Measurements from ENCODE around the gene SLC6A18.

Gene SLC6A18

DNA sequence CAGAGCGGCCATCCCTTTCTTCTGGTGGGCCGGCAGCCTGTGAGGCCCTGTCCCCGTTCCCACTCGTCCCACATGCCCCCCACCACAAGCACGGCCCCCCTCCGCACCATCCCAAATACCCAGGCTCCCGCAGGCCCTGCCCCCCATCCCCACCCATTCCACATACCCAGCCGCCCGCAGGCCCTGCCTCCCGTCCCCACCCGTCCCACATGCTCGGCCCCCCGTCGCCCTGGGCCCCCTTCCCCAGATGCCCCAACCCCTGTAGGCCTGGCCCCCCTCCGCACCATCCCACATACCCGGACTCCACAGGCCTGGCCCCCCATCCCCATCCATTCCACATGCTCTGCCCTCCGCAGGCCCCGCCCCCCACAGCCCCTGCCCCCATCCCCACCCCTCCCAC, 12.3 kb upstream of the SLC6A18 start:
- TF ChIP-seq POLR2AphosphoS5 (IDR thresholded peaks at IDR 0.05; ENCODE audit: low read depth, low read length), result no peak
- TF ChIP-seq POLR2A (IDR thresholded peaks at IDR 0.05; ENCODE audit: low read depth, low read length), result no peak
- no peak for TF ChIP-seq TAF1 (IDR thresholded peaks at IDR 0.05; ENCODE audit: borderline replicate concordance, low read depth, low read length)
- FAIRE-seq (no peak), DNase-seq (ENCODE audit: insufficient read length) (no peak)

DNA sequence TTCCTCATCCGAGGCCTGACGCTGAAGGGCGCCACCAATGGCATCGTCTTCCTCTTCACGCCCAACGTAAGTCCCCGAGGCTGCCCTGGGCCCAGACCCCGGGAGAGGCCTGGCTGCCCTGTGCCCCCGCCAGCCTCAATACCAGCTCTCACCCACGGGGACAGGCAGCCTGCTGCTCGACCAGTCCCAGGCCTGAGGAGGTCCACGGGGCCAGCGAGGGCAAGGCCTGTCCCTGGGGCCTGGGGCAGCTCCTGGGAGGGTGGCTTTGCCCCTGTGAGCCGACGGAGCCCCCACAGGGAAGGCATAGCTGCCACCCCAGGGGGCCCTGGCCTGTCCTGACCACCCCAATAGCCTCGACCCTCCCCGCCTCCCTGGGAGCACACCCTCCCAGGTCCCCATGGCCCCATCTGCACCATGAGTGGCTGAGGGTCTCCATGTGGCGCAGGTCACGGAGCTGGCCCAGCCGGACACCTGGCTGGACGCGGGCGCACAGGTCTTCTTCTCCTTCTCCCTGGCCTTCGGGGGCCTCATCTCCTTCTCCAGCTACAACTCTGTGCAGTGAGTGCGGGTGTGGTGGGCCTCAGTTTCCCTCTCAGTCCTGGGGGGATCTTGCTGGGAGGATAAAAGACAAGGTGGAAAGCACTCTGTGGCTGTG, 11.5 kb upstream of the SLC6A18 start:
- DNase-seq (ENCODE audit: insufficient read length) (no peak), FAIRE-seq (no peak)
- no peak for TF ChIP-seq POLR2AphosphoS5 (IDR thresholded peaks at IDR 0.05; ENCODE audit: low read depth, low read length)
- no peak for TF ChIP-seq POLR2A (IDR thresholded peaks at IDR 0.05; ENCODE audit: low read depth, low read length)
- TF ChIP-seq TAF1 (IDR thresholded peaks at IDR 0.05; ENCODE audit: borderline replicate concordance, low read depth, low read length), result no peak

DNA sequence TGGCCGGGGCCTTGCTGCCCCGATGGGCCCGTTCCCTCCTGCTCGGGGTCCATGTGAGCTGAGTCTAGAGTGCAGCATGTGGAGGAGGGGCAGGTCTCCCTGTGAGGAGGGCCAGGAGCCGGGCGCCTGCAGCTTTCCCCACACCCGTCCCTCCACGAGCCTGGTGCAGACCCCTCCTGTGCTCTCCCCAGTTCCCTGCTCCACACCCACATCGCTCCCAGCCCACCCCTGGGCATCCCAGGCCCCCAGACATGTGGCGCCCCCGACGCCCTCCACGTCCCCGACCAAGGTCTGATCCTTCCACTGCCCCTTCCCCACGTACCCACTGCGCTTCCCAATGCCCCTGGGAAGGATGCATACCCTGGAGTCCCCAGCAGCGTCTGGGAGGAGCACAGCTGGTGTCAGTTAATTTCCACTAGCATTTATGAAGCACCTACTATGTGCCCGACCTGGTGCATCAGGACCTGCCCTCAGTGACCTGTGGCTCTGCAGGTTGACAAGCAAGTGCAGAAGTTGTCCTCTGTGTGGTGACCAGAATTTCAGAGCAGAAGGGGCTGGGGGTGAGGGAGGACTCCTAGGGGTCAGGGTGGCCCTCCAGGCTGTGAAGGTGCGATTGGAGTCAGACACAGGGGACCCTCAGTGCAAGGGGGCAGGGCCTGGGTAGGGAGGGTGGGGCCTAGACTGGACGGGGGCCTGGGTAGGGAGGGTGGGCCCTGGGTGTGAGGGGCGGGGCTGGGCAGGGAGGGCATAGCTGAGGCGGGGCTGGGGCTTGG, 10.8 kb upstream of the SLC6A18 start:
- FAIRE-seq, result no peak
- TF ChIP-seq POLR2A (IDR thresholded peaks at IDR 0.05; ENCODE audit: low read depth, low read length) (no peak), POLR2AphosphoS5 (IDR thresholded peaks at IDR 0.05; ENCODE audit: low read depth, low read length) (no peak), TAF1 (IDR thresholded peaks at IDR 0.05; ENCODE audit: borderline replicate concordance, low read depth, low read length) (no peak)
- no peak for DNase-seq (ENCODE audit: insufficient read length)

DNA sequence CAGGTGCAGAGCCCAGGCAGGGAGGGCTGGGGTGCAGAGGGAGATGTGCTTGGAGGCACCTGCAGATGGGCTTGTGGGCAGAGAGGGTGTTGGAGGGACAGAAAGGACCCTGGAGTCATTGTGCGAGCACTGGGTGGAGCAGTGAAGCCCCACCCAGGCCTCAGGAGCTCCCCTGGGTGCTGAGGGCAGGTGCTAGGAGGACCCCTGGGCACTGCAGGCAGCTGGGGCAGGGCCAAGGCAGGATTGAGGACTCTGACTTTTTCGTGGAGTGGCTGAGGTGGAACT, 10.3 kb upstream of the SLC6A18 start:
- DNase-seq (ENCODE audit: insufficient read length), result no peak
- TF ChIP-seq POLR2AphosphoS5 (IDR thresholded peaks at IDR 0.05; ENCODE audit: low read depth, low read length) (no peak), TAF1 (IDR thresholded peaks at IDR 0.05; ENCODE audit: borderline replicate concordance, low read depth, low read length) (no peak), POLR2A (IDR thresholded peaks at IDR 0.05; ENCODE audit: low read depth, low read length) (no peak)
- FAIRE-seq, result no peak

DNA sequence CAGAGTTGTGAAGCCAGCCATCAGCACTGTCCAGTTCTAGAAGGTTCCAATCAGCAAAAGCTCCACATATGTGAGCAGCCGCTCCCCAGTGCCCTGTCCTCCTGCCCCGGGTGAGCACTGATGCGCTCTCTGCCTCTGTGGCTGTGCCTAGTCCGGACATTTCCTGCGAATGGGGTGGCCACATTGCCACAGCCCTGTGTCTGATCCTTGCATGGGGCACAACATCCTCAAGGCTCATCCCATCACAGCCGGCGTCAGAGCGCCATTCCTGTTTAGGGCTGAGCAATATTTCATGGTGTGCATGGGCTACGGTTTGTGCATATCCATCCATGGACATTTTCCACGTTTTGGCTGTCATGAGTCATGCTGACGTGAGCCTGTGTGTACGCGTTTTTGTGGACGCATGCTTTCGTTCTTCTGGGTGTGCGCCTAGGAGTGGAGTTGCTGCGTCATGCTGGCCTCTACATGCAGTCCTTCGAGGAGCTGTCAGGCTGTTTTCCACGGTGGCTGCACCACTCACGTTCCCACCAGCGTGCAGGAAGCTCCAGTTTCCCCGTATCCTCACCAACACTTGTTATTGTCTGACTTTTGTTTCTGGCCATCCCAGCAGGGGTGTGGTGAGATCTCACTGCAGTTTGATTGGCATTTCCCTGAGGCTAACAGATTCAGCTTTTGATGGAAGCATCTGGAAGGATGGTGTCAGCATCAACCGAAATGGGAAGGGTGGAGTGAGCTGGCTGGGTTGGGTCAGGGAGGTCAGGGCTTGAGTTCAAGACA, 9.7 kb upstream of the SLC6A18 start:
- TF ChIP-seq POLR2AphosphoS5 (IDR thresholded peaks at IDR 0.05; ENCODE audit: low read depth, low read length) (no peak), POLR2A (IDR thresholded peaks at IDR 0.05; ENCODE audit: low read depth, low read length) (no peak), TAF1 (IDR thresholded peaks at IDR 0.05; ENCODE audit: borderline replicate concordance, low read depth, low read length) (no peak)
- FAIRE-seq, result no peak
- no peak for DNase-seq (ENCODE audit: insufficient read length)

DNA sequence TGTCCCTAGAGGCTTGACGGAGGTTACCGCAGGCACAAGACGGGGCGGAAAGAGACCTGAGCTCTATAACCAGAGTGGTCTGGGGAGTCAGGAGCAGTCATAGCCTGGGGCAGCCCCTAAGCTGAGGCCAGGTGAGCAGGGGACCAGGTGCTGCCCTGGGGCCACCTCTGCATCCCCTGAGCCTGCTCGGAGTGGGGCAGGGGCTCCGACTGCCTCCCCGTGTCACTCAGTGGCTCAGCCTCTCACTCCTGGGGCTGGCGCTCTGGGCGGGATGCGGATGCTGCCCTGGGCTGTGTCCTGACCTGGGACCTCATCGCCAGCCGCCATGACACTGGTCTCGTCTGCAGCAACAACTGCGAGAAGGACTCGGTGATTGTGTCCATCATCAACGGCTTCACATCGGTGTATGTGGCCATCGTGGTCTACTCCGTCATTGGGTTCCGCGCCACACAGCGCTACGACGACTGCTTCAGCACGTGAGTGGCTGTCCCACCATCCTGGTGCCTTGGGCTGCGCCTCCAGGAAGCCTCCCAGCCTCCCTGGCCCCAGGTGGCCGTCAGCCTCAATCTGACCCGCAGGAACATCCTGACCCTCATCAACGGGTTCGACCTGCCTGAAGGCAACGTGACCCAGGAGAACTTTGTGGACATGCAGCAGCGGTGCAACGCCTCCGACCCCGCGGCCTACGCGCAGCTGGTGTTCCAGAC, 8.8 kb upstream of the SLC6A18 start:
- no peak for FAIRE-seq
- TF ChIP-seq POLR2AphosphoS5 (IDR thresholded peaks at IDR 0.05; ENCODE audit: low read depth, low read length), result no peak
- no peak for TF ChIP-seq POLR2A (IDR thresholded peaks at IDR 0.05; ENCODE audit: low read depth, low read length)
- TF ChIP-seq TAF1 (IDR thresholded peaks at IDR 0.05; ENCODE audit: borderline replicate concordance, low read depth, low read length), result no peak
- DNase-seq (ENCODE audit: insufficient read length), result no peak

DNA sequence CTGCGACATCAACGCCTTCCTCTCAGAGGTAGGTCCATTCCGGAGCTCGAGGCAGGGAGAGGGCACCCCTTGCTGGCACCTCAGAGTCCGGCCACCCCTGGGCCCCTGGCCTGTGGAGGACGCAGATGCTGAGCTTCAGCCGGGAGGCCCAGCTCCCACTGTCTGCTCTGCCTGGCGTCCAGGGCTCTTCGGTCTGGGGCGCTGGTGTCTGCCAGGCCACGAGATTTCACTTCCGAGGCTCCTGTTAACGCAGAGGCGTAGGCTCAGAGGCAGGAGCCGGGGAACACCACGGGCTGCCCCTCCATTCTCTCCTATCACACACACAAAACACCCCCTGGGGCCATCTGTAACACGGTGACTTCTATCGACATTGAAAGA, 8.3 kb upstream of the SLC6A18 start:
- no peak for DNase-seq (ENCODE audit: insufficient read length)
- FAIRE-seq, result no peak

DNA sequence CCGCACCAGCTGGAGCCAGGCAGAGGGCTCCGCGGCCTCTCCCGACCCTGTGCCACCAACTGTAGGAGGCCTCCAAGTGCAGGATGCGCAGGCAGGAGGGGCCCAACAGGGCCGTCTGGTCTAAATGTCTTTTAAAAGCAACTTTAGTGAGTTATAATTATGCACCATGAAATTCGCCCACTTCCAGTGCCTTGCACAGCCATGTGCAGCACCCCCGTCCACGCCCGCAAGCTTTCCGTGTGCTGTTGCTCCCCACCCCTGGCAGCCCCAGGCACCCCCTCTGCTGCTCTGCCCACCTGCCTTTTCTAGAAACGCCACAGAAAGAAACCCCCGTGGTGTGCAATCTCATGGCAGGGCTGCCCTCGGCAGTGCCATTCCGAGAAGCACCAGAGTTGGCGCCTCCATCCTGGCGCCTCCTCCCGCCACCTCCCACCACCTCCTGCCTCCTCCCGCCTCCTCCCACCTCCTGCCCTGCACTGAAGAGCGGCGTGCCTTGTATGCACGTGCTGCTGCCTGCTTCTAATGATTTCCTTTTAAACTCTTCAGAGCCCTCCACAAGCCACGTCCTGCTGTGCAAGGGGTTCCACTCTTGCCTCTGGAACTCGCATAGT, 7.5 kb upstream of the SLC6A18 start:
- no peak for TF ChIP-seq TAF1 (IDR thresholded peaks at IDR 0.05; ENCODE audit: borderline replicate concordance, low read depth, low read length)
- no peak for TF ChIP-seq POLR2A (IDR thresholded peaks at IDR 0.05; ENCODE audit: low read depth, low read length)
- TF ChIP-seq POLR2AphosphoS5 (IDR thresholded peaks at IDR 0.05; ENCODE audit: low read depth, low read length), result no peak
- FAIRE-seq (no peak), DNase-seq (ENCODE audit: insufficient read length) (no peak)

More for the DNA sequence above, 8.3 kb upstream of the SLC6A18 start:
- no peak for TF ChIP-seq POLR2A (IDR thresholded peaks at IDR 0.05; ENCODE audit: low read depth, low read length)

DNA sequence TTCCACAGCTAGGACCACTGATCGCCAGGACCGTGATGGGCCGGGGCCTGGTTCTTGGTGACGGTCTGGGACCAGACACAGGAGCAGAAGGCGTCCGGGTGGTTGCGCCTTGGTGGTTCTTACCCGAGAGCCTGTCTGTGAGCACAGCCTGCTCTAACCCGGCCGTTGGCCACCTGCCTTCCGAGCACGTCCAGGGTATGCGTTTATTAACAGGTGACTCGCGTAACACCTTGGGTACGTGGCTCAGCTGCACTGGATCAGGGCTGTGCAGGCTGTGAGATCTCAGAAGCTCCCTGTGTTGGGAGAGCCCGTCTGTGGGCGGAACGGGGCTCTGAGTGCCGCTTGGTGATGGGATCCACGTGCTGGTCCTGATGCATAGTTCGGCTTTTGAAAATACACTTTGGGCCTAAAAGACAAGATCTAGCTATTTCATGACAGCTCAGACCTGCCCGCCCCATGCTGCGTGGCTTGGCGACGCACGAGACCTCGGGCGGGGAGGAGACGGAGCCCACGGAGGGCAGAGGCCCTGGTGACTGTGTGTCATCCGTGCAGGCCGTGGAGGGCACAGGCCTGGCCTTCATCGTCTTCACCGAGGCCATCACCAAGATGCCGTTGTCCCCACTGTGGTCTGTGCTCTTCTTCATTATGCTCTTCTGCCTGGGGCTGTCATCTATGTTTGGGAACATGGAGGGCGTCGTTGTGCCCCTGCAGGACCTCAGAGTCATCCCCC, 6.7 kb upstream of the SLC6A18 start:
- DNase-seq (ENCODE audit: insufficient read length) (no peak), FAIRE-seq (no peak)
- TF ChIP-seq POLR2A (IDR thresholded peaks at IDR 0.05; ENCODE audit: low read depth, low read length) (no peak), TAF1 (IDR thresholded peaks at IDR 0.05; ENCODE audit: borderline replicate concordance, low read depth, low read length) (no peak), POLR2AphosphoS5 (IDR thresholded peaks at IDR 0.05; ENCODE audit: low read depth, low read length) (no peak)

DNA sequence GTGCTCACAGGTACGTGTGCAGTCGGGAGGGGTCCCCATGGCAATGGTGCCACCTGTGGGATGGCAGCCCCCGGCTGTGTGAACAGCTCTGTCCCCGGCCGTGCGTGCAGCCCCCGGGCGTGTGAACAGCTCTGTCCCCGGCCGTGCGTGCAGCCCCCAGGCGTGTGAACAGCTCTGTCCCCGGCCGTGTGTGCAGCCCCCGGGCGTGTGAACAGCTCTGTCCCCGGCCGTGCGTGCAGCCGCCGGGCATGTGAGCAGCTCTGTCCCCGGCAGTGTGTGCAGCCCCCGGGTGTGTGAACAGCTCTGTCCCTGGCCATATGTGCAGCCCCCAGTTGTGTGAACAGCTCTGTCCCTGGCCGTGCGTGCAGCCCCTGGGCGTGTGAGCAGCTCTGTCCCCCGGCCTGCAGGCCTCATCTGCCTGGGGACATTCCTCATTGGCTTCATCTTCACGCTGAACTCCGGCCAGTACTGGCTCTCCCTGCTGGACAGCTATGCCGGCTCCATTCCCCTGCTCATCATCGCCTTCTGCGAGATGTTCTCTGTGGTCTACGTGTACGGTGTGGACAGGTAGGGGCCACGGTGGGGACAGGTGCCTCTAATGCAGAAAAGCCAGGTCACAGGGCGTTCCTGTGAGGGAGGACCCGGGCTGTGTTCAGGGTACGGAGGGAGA, 5.9 kb upstream of the SLC6A18 start:
- FAIRE-seq (no peak), DNase-seq (ENCODE audit: insufficient read length) (no peak)
- TF ChIP-seq TAF1 (IDR thresholded peaks at IDR 0.05; ENCODE audit: borderline replicate concordance, low read depth, low read length) (no peak), POLR2A (IDR thresholded peaks at IDR 0.05; ENCODE audit: low read depth, low read length) (no peak), POLR2AphosphoS5 (IDR thresholded peaks at IDR 0.05; ENCODE audit: low read depth, low read length) (no peak)

Measured in GM12892 (cell line).